HCT116 (cell line): ENCODE results near the gene CCBE1. TPM values are rescaled to one million over a fixed set of nuclear protein-coding genes. Genes with fewer than 3 reads are reported as not detected.

ENCODE experiments used
- ATAC-seq: fragments of 200-7000 bp; cut with Tn5 transposase; 2 replicates; pipeline ENCODE4 v1.9.1; 2020; ENCODE audit warnings: mild to moderate bottlenecking, moderate library complexity
- BruUV-seq: library from RNA; stranded (reverse); fragments of 400-500 nt; replicated peaks from 2 replicates; lab custom pipeline; 2021; lab: Mats Ljungman, UMichigan
- CTCF ChIA-PET: fragments of 300-600 bp; sonication (Branson Sonifier 250); formaldehyde crosslinking; loops from one replicate; lab custom pipeline; 2021; ENCODE audit warnings: antibody characterized with exemption; lab: Charles Lee
- POLR2A ChIA-PET: fragments of 300-600, 350-600 bp; sonication (Branson Sonifier 250); formaldehyde crosslinking; loops from one replicate; lab custom pipeline; 2021; ENCODE audit warnings: antibody characterized with exemption; lab: Charles Lee
- RAD21 ChIA-PET, 2 experiments: fragments of 300-600 bp; sonication (Branson Sonifier 250); formaldehyde crosslinking; loops; one replicate each; lab custom pipeline; 2023; ENCODE audit warnings: low total read pairs in 2 of 2; ENCODE audit not compliant: uncharacterized antibody in 2 of 2, unreplicated experiment in 2 of 2, low non-redundant PET in 1 of 2; lab: Charles Lee
- DNase-seq: peaks from one replicate; pipeline ENCODE4 v3.0.0-alpha.2; 2010; ENCODE audit warnings: low read depth, low spot score
- H2AFZ ChIP-seq: fragments of 200-600 bp; shearing (Covaris generic), sonication (generic); 2 replicates; pipeline ENCODE4 v1.6.1; 2017; ENCODE audit warnings: low read depth, mixed run types, mixed read lengths, antibody characterized with exemption, low read length; ENCODE audit not compliant: poor library complexity, severe bottlenecking
- H3K27ac ChIP-seq: 2 replicates; pipeline ENCODE4 v1.5.1; 2012; ENCODE audit warnings: low read depth, low read length
- H3K27me3 ChIP-seq: fragments of 200-600 bp; sonication (generic); 2 replicates; pipeline ENCODE4 v1.6.1; 2016; ENCODE audit warnings: mixed run types, low read length, mixed read lengths; ENCODE audit not compliant: insufficient read depth
- H3K36me3 ChIP-seq, 2 experiments: fragments of 200-500 bp in 1 of 2; fragments of 200-600 bp in 1 of 2; sonication (Bioruptor generic) in 1 of 2; sonication (generic) in 1 of 2; 2 replicates each; pipeline versions ENCODE4 v1.5.1 to v1.6.1; 2014 to 2016; ENCODE audit warnings: low read length in 2 of 2, inconsistent platforms in 1 of 2, mixed read lengths in 1 of 2, mixed run types in 1 of 2; ENCODE audit not compliant: insufficient read depth in 2 of 2, control insufficient read depth in 1 of 2
- H3K4me1 ChIP-seq, 2 experiments: fragments of 200-600 bp in 1 of 2; sonication (generic) in 1 of 2; 2 replicates each; pipeline versions ENCODE4 v1.5.1 to v1.6.1; 2012 to 2017; ENCODE audit warnings: low read length in 2 of 2, inconsistent platforms in 1 of 2, mild to moderate bottlenecking in 1 of 2, mixed read lengths in 1 of 2, mixed run types in 1 of 2, moderate library complexity in 1 of 2; ENCODE audit not compliant: insufficient read depth in 2 of 2, control insufficient read depth in 1 of 2
- H3K4me2 ChIP-seq: fragments of 200-600 bp; sonication (generic); 2 replicates; pipeline ENCODE4 v1.6.1; 2017; ENCODE audit warnings: mixed run types, low read length, mixed read lengths
- H3K4me3 ChIP-seq, 2 experiments: fragments of 200-600 bp in 1 of 2; sonication (generic) in 1 of 2; replicated peaks in 1 of 2; 2 replicates each; pipeline ENCODE4 v1.5.1; 2011 to 2016; ENCODE audit warnings: low read length in 2 of 2, control low read depth in 1 of 2, low read depth in 1 of 2, mild to moderate bottlenecking in 1 of 2, mixed read lengths in 1 of 2, mixed run types in 1 of 2
- H3K79me2 ChIP-seq: fragments of 200-600 bp; sonication (generic); 2 replicates; pipeline ENCODE4 v1.6.1; 2017; ENCODE audit warnings: mild to moderate bottlenecking, mixed run types, low read length, moderate library complexity, mixed read lengths; ENCODE audit not compliant: insufficient read depth
- H3K9ac ChIP-seq: fragments of 200-600 bp; sonication (generic); 2 replicates; pipeline ENCODE4 v1.6.1; 2016; ENCODE audit warnings: low read length, mixed read lengths
- H3K9me2 ChIP-seq: fragments of 200-600 bp; sonication (generic), shearing (Covaris generic); 2 replicates; pipeline ENCODE4 v1.6.1; 2017; ENCODE audit warnings: mixed run types, mild to moderate bottlenecking, moderate library complexity; ENCODE audit not compliant: insufficient read depth
- H3K9me3 ChIP-seq, 2 experiments: fragments of 200-500 bp in 1 of 2; fragments of 200-600 bp in 1 of 2; sonication (Bioruptor generic) in 1 of 2; sonication (generic) in 1 of 2; 2 replicates each; pipeline ENCODE4 v1.6.1; 2014 to 2017; ENCODE audit warnings: low read length in 2 of 2, mixed read lengths in 2 of 2, inconsistent platforms in 1 of 2, low read depth in 1 of 2, mild to moderate bottlenecking in 1 of 2, mixed run types in 1 of 2, moderate library complexity in 1 of 2; ENCODE audit not compliant: control insufficient read depth in 1 of 2, insufficient read depth in 1 of 2
- H4K20me1 ChIP-seq: fragments of 200-600 bp; sonication (generic), shearing (Covaris generic); 2 replicates; pipeline ENCODE4 v1.6.1; 2017; ENCODE audit warnings: mixed run types, mild to moderate bottlenecking, moderate library complexity; ENCODE audit not compliant: insufficient read depth
- CBX3 ChIP-seq: IDR thresholded peaks from 2 replicates; pipeline ENCODE4 v1.6.1; 2012; ENCODE audit warnings: low read depth
- CEBPB ChIP-seq: IDR thresholded peaks from 2 replicates; pipeline ENCODE4 v1.6.1; 2012; ENCODE audit warnings: low read depth
- EZH2phosphoT487 ChIP-seq: fragments of 200-600 bp; IDR thresholded peaks from 2 replicates; pipeline ENCODE4 v1.6.1; 2018; ENCODE audit warnings: antibody characterized with exemption, borderline replicate concordance
- FOSL1 ChIP-seq: IDR thresholded peaks from 2 replicates; pipeline ENCODE4 v1.6.1; 2012; ENCODE audit warnings: low read depth
- JUND ChIP-seq: IDR thresholded peaks from 2 replicates; pipeline ENCODE4 v1.6.1; 2012
- MAX ChIP-seq: IDR thresholded peaks from 2 replicates; pipeline ENCODE4 v1.6.1; 2012
- POLR2A ChIP-seq: IDR thresholded peaks from 2 replicates; pipeline ENCODE4 v1.7.0; 2011; ENCODE audit warnings: borderline replicate concordance; ENCODE audit not compliant: insufficient read depth, insufficient read length; ENCODE audit errors: extremely low read depth
- POLR2AphosphoS5 ChIP-seq: IDR thresholded peaks from 2 replicates; pipeline ENCODE4 v1.6.1; 2011; ENCODE audit warnings: mild to moderate bottlenecking, low read depth, low read length, moderate library complexity
- RAD21 ChIP-seq: IDR thresholded peaks from 2 replicates; pipeline ENCODE4 v1.6.1; 2012; ENCODE audit warnings: low read depth, mild to moderate bottlenecking
- SIN3A ChIP-seq: IDR thresholded peaks from 2 replicates; pipeline ENCODE4 v1.6.1; 2012; ENCODE audit warnings: low read depth
- SP1 ChIP-seq: IDR thresholded peaks from 2 replicates; pipeline ENCODE4 v1.6.1; 2012; ENCODE audit warnings: low read depth
- SRF ChIP-seq: IDR thresholded peaks from 2 replicates; pipeline ENCODE4 v1.6.1; 2012; ENCODE audit warnings: low read depth
- TCF7L2 ChIP-seq: IDR thresholded peaks from 2 replicates; pipeline ENCODE4 v1.7.0; 2011; ENCODE audit warnings: borderline replicate concordance, inconsistent platforms; ENCODE audit not compliant: insufficient read depth, insufficient read length; ENCODE audit errors: extremely low read depth
- YY1 ChIP-seq: IDR thresholded peaks from 2 replicates; pipeline ENCODE4 v1.6.1; 2011; ENCODE audit warnings: low read length, low read depth, moderate library complexity, mild to moderate bottlenecking; ENCODE audit not compliant: insufficient replicate concordance; ENCODE audit errors: extremely low read depth
- ZNF274 ChIP-seq: fragments of 200-500 bp; sonication (Bioruptor generic); IDR thresholded peaks from 2 replicates; pipeline ENCODE4 v1.6.1; 2014; ENCODE audit warnings: mild to moderate bottlenecking, low read depth, low read length, inconsistent platforms
- intact Hi-C: fragments of 100-400 bp; cut with micrococcal nuclease; formaldehyde crosslinking; loops from 2 replicates; pipeline ENCODE4 v1.10.0; 2022
- total RNA-seq: library from RNA; stranded (reverse); gene quantifications from one replicate; pipeline ENCODE4 v1.2.1, GENCODE V29; 2021; ENCODE audit not compliant: unreplicated experiment
- TF ChIP-seq, protein P1 (sequence below), 3 experiments: fragments of 200-600 bp in 1 of 3; sonication (generic) in 1 of 3; IDR thresholded peaks in 2 of 3; conservative IDR thresholded peaks in 1 of 3; 2 replicates each; pipeline ENCODE4 v1.5.1; 2012 to 2017; ENCODE audit warnings: low read depth in 2 of 3, low read length in 2 of 3, antibody characterized with exemption in 1 of 3, borderline replicate concordance in 1 of 3, control low read depth in 1 of 3, mild to moderate bottlenecking in 1 of 3, mixed read lengths in 1 of 3, mixed run types in 1 of 3, moderate library complexity in 1 of 3; ENCODE audit not compliant: insufficient read depth in 1 of 3
- TF ChIP-seq, protein P2 (sequence below): IDR thresholded peaks from 2 replicates; pipeline ENCODE4 v1.6.1; 2011; ENCODE audit warnings: mild to moderate bottlenecking, low read length, moderate library complexity; ENCODE audit not compliant: insufficient replicate concordance; ENCODE audit errors: extremely low read depth

The CCBE1 gene
- total RNA-seq, 1 experiment from 2014 or later, result 0.84 TPM

GRCh38 chr18:59381949-59382348 lies 315.3 kb downstream of the CCBE1 start:
- Histone ChIP-seq H3K27ac (no peak overlapping the region), H3K36me3 (no peaks in the 10 kb centered on the region), H3K4me2 (no peak overlapping the region), H3K79me2 (no peaks in the 10 kb centered on the region), H4K20me1 (no peaks in the 10 kb centered on the region), H3K9me2 (no peaks in the 10 kb centered on the region), H3K9ac (no peak overlapping the region), H2AFZ (no peak overlapping the region), H3K4me1 (no peaks in the 10 kb centered on the region), H3K27me3 (0 out of 2 replicates have a peak, but pooled peaks cover 11% of the 10 kb centered on the region), H3K9me3 (no peaks in the 10 kb centered on the region), H3K4me3 (no peak overlapping the region)
- TF ChIP-seq SIN3A (no peak), TCF7L2 (no peak), POLR2A (no peak), MAX (no peak), RAD21 (no peak), YY1 (no peak), EZH2phosphoT487 (no peak), POLR2AphosphoS5 (no peak), FOSL1 (no peak), SRF (no peak), SP1 (no peak), CBX3 (no peak), JUND (no peak), CEBPB (no peak), ZNF274 (no peak)
- TF ChIP-seq, protein P1, sequence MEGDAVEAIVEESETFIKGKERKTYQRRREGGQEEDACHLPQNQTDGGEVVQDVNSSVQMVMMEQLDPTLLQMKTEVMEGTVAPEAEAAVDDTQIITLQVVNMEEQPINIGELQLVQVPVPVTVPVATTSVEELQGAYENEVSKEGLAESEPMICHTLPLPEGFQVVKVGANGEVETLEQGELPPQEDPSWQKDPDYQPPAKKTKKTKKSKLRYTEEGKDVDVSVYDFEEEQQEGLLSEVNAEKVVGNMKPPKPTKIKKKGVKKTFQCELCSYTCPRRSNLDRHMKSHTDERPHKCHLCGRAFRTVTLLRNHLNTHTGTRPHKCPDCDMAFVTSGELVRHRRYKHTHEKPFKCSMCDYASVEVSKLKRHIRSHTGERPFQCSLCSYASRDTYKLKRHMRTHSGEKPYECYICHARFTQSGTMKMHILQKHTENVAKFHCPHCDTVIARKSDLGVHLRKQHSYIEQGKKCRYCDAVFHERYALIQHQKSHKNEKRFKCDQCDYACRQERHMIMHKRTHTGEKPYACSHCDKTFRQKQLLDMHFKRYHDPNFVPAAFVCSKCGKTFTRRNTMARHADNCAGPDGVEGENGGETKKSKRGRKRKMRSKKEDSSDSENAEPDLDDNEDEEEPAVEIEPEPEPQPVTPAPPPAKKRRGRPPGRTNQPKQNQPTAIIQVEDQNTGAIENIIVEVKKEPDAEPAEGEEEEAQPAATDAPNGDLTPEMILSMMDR (IDR thresholded peaks at IDR 0.05 in 2 of 3, conservative IDR thresholded peaks at IDR 0.05 in 1 of 3; ENCODE audit: borderline replicate concordance in 1 of 3, insufficient read depth in 1 of 3, low read depth in 2 of 3, low read length in 2 of 3), result no peak
- TF ChIP-seq, protein P2, sequence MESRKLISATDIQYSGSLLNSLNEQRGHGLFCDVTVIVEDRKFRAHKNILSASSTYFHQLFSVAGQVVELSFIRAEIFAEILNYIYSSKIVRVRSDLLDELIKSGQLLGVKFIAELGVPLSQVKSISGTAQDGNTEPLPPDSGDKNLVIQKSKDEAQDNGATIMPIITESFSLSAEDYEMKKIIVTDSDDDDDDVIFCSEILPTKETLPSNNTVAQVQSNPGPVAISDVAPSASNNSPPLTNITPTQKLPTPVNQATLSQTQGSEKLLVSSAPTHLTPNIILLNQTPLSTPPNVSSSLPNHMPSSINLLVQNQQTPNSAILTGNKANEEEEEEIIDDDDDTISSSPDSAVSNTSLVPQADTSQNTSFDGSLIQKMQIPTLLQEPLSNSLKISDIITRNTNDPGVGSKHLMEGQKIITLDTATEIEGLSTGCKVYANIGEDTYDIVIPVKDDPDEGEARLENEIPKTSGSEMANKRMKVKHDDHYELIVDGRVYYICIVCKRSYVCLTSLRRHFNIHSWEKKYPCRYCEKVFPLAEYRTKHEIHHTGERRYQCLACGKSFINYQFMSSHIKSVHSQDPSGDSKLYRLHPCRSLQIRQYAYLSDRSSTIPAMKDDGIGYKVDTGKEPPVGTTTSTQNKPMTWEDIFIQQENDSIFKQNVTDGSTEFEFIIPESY, result no peak
- ChIA-PET RAD21 (interaction anchor here in 1 of 2 experiments (1.1 kb wide), 1 partner anchor 21 kb away, joined by 4 read pairs; no protein-coding TSS in a partner anchor), CTCF (interaction anchor here (1.7 kb wide), 1 partner anchor 21 kb away, joined by 4 read pairs; no protein-coding TSS in a partner anchor), POLR2A (interaction anchor here (1.2 kb wide), 1 partner anchor 23 kb away, joined by 3 read pairs; the partner anchor contains the start of gene LMAN1)
- DNase-seq, result no peak
- intact Hi-C loops, result no loop called here
- BruUV-seq, result no TSS peak
- no peak for ATAC-seq
